ENCODE measurements around the gene OTX2.

OTX2 gene

DNA sequence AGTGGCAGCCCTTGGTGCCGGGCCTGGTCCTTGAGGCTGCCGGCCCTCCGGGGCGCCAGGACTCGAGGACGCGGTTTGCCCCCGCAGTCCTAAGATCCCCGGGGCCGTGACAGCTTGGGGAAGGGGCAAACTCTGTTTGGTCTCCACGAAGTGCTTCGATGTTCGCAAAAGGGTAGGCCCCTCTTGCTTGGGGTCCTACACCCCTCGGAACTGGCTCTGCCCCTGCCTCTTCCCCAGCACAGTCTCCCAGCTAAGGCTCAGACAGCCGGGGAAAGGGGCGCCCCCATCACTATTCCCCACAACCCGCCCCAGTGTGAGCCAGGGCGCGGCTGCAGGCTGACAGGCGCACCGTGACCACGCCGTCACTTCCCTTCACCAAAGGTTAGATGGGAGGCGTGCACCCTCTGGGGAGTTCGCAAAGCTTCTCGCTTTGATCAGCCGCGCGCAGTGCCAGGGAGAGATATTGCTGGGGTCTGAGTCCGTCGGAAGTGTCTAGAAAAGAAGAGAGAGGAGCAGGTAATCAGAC is 7.2 kb upstream of the OTX2 start:
- TF ChIP-seq, protein P1, sequence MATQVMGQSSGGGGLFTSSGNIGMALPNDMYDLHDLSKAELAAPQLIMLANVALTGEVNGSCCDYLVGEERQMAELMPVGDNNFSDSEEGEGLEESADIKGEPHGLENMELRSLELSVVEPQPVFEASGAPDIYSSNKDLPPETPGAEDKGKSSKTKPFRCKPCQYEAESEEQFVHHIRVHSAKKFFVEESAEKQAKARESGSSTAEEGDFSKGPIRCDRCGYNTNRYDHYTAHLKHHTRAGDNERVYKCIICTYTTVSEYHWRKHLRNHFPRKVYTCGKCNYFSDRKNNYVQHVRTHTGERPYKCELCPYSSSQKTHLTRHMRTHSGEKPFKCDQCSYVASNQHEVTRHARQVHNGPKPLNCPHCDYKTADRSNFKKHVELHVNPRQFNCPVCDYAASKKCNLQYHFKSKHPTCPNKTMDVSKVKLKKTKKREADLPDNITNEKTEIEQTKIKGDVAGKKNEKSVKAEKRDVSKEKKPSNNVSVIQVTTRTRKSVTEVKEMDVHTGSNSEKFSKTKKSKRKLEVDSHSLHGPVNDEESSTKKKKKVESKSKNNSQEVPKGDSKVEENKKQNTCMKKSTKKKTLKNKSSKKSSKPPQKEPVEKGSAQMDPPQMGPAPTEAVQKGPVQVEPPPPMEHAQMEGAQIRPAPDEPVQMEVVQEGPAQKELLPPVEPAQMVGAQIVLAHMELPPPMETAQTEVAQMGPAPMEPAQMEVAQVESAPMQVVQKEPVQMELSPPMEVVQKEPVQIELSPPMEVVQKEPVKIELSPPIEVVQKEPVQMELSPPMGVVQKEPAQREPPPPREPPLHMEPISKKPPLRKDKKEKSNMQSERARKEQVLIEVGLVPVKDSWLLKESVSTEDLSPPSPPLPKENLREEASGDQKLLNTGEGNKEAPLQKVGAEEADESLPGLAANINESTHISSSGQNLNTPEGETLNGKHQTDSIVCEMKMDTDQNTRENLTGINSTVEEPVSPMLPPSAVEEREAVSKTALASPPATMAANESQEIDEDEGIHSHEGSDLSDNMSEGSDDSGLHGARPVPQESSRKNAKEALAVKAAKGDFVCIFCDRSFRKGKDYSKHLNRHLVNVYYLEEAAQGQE (IDR thresholded peaks at IDR 0.05; ENCODE audit: insufficient read depth in 1 of 2, low read depth in 2 of 2, low read length in 2 of 2): no peak
- TF ChIP-seq TAF1 (IDR thresholded peaks at IDR 0.05; ENCODE audit: borderline replicate concordance, insufficient read depth, low read length) (no peak), SIN3A (IDR thresholded peaks at IDR 0.05; ENCODE audit: borderline replicate concordance, insufficient read depth, low read length) (no peak), FOXP2 (optimal IDR thresholded peaks at IDR 0.05; ENCODE audit: borderline replicate concordance, extremely low read depth, extremely low read length, insufficient read depth) (no peak), POLR2AphosphoS5 (IDR thresholded peaks at IDR 0.05; ENCODE audit: low read depth, low read length) (no peak)

DNA sequence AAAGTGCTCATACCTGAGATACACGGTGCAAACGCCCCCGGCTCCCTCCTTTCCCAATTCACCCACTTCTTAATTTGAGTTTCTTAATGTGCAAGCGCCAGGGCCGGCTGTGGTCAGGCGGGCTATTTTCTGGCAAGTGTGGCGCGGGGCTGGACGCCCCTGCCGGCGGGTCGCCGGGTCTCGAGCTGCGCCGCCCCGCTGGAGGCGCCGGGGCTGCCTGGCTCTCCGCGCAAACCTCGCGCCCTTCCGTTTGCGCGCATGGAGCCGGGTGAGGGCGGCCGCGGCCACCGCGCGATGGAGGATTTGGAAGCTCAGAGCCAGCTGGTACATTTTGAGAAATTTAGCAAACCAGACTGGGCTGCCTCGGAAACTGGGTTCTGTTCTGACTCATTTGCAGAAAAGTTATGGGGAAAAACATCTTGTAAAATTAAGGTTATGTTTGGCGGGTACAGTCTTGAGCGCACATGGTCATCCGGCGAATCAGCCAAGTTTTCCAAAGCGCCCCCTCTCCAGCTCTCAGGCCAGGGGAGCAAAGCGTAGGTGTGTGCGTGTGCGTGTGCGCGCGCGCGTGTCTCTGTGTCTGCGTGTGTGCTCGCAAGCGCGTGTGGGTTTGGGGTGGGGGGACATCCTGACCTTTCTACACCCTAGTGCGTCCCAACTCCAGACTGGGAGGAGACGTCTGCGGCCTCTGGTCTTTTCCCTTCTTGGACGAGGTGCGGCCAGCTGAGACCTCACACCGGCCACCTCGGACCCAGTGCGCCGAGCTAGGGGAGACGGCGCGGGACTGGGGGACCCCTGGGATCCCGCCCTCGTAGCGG is 6.5 kb upstream of the OTX2 start:
- TF ChIP-seq, protein P1 (IDR thresholded peaks at IDR 0.05; ENCODE audit: insufficient read depth in 1 of 2, low read depth in 2 of 2, low read length in 2 of 2): no peak
- TF ChIP-seq TAF1 (IDR thresholded peaks at IDR 0.05; ENCODE audit: borderline replicate concordance, insufficient read depth, low read length) (no peak), POLR2AphosphoS5 (IDR thresholded peaks at IDR 0.05; ENCODE audit: low read depth, low read length) (no peak), FOXP2 (optimal IDR thresholded peaks at IDR 0.05; ENCODE audit: borderline replicate concordance, extremely low read depth, extremely low read length, insufficient read depth) (no peak), SIN3A (IDR thresholded peaks at IDR 0.05; ENCODE audit: borderline replicate concordance, insufficient read depth, low read length) (no peak)

DNA sequence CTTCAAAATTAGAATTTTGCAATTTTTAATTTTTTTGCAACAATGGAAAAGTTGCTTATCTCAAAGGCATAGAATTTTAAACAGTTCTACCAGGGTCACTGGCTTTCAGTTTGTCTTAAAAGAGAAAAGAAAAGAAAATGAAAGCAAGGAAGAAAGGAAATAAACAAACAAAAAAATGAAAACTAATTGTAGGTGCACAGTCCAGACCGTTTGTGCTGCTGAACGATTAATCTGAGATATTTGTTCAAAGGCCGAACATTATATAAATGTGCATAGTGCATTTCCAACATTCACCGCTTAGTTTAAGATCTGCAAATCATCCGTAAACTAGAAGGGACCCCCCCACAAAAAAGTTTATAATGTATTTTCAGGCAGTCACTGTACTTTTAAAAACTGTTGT is 5.5 kb upstream of the OTX2 start:
- TF ChIP-seq SIN3A (IDR thresholded peaks at IDR 0.05; ENCODE audit: borderline replicate concordance, insufficient read depth, low read length): no peak
- TF ChIP-seq, protein P1 (IDR thresholded peaks at IDR 0.05; ENCODE audit: insufficient read depth in 1 of 2, low read depth in 2 of 2, low read length in 2 of 2): no peak
- TF ChIP-seq FOXP2 (optimal IDR thresholded peaks at IDR 0.05; ENCODE audit: borderline replicate concordance, extremely low read depth, extremely low read length, insufficient read depth): no peak
- TF ChIP-seq POLR2AphosphoS5 (IDR thresholded peaks at IDR 0.05; ENCODE audit: low read depth, low read length): no peak
- TF ChIP-seq TAF1 (IDR thresholded peaks at IDR 0.05; ENCODE audit: borderline replicate concordance, insufficient read depth, low read length): no peak

DNA sequence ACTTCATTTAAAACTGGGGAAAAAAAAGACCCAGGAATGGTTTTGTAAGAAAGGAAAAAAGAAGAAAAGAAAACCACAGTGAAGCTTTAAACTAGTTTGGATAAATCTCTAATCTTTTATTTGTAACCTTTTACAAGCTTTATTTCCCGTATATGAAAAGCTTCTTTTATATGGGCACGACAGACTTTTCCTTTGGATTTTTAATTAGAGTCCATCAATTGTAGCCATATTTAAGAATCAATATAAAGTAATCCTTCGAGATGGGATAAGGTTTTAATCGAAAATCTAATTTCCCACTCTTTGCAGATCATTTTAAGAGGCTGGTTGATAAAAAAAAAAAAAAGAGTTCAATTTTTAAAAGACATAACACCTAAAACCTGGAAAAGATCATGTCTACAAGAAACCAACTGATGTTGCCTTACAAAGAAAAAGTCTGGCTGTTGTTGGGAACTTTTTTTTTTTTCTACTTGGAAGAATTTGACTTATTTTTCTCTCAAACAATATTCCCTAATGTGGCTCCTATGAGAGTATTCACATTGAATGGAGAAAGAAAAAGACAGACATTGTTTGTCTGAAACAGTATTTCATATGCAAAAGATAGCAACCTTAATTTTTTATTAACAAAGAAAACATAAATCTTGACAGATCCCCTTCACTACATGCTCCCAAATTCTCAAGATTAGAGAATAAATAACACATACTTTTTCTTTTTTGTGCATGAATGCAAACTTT is 4.9 kb upstream of the OTX2 start:
- TF ChIP-seq, protein P1 (IDR thresholded peaks at IDR 0.05; ENCODE audit: insufficient read depth in 1 of 2, low read depth in 2 of 2, low read length in 2 of 2): no peak
- TF ChIP-seq SIN3A (IDR thresholded peaks at IDR 0.05; ENCODE audit: borderline replicate concordance, insufficient read depth, low read length) (no peak), POLR2AphosphoS5 (IDR thresholded peaks at IDR 0.05; ENCODE audit: low read depth, low read length) (no peak), TAF1 (IDR thresholded peaks at IDR 0.05; ENCODE audit: borderline replicate concordance, insufficient read depth, low read length) (no peak), FOXP2 (optimal IDR thresholded peaks at IDR 0.05; ENCODE audit: borderline replicate concordance, extremely low read depth, extremely low read length, insufficient read depth) (no peak)

All from PFSK-1 (cell line).